Glutamatergic neuron (in vitro differentiated cells): Measurements from ENCODE around the gene CRIP1. TPM values are rescaled to one million over a fixed set of nuclear protein-coding genes. Genes with fewer than 3 reads are reported as not detected.

ENCODE experiments used
- DNase-seq: peaks from one replicate; pipeline ENCODE4 v3.0.0; 2022
- H3K27ac Mint-ChIP-seq: one replicate; pipeline ENCODE4 v1.8.0; 2020; ENCODE audit warnings: mild to moderate bottlenecking, mixed read lengths, inconsistent platforms; ENCODE audit not compliant: unreplicated experiment
- H3K27me3 Mint-ChIP-seq: one replicate; pipeline ENCODE4 v1.8.0; 2020; ENCODE audit warnings: mild to moderate bottlenecking, moderate library complexity, mixed read lengths, inconsistent platforms; ENCODE audit not compliant: unreplicated experiment
- H3K36me3 Mint-ChIP-seq: one replicate; pipeline ENCODE4 v1.8.0; 2020; ENCODE audit warnings: mild to moderate bottlenecking, mixed read lengths, inconsistent platforms; ENCODE audit not compliant: unreplicated experiment
- H3K4me1 Mint-ChIP-seq: one replicate; pipeline ENCODE4 v1.8.0; 2020; ENCODE audit warnings: mild to moderate bottlenecking, low read depth, mixed read lengths, inconsistent platforms; ENCODE audit not compliant: unreplicated experiment
- H3K4me3 Mint-ChIP-seq: one replicate; pipeline ENCODE4 v1.8.0; 2020; ENCODE audit warnings: mild to moderate bottlenecking, mixed read lengths, inconsistent platforms; ENCODE audit not compliant: unreplicated experiment
- H3K9me3 Mint-ChIP-seq: one replicate; pipeline ENCODE4 v1.8.0; 2020; ENCODE audit warnings: mild to moderate bottlenecking, moderate library complexity, mixed read lengths, inconsistent platforms; ENCODE audit not compliant: unreplicated experiment
- total RNA-seq: library from RNA; stranded (reverse); fragmentation: NEBNext Ultra II Directional; extraction: Animal tissue kit (Norgen Biotek cat#: 25700); gene quantifications from one replicate; pipeline ENCODE4 v1.2.1, GENCODE V29; 2021; ENCODE audit not compliant: unreplicated experiment
- TF ChIP-seq, protein P1 (sequence below): fragments of 200-600 bp; sonication (generic); IDR thresholded peaks from one replicate; pipeline ENCODE4 v1.5.0; 2021; ENCODE audit not compliant: partially characterized antibody, unreplicated experiment

Gene CRIP1
- total RNA-seq, 1 donor from 2014 or later, result 49.3 TPM

- Mint-ChIP-seq H3K27ac (no peak overlapping the region), H3K4me3 (no peak overlapping the region), H3K9me3 (peaks cover 11% of the 10 kb centered on the region), H3K36me3 (no peaks in the 10 kb centered on the region), H3K4me1 (no peaks in the 10 kb centered on the region), H3K27me3 (peaks cover 4% of the 10 kb centered on the region)
- DNase-seq, result no peak
- TF ChIP-seq, protein P1, sequence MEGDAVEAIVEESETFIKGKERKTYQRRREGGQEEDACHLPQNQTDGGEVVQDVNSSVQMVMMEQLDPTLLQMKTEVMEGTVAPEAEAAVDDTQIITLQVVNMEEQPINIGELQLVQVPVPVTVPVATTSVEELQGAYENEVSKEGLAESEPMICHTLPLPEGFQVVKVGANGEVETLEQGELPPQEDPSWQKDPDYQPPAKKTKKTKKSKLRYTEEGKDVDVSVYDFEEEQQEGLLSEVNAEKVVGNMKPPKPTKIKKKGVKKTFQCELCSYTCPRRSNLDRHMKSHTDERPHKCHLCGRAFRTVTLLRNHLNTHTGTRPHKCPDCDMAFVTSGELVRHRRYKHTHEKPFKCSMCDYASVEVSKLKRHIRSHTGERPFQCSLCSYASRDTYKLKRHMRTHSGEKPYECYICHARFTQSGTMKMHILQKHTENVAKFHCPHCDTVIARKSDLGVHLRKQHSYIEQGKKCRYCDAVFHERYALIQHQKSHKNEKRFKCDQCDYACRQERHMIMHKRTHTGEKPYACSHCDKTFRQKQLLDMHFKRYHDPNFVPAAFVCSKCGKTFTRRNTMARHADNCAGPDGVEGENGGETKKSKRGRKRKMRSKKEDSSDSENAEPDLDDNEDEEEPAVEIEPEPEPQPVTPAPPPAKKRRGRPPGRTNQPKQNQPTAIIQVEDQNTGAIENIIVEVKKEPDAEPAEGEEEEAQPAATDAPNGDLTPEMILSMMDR, result no peak
Observed at GRCh38 chr14:105460116-105460515, 26.6 kb upstream of the CRIP1 start.

GRCh38 chr14:105460616-105461015, 26.1 kb upstream of the CRIP1 start:
- TF ChIP-seq, protein P1, result no peak
- Mint-ChIP-seq H3K4me1 (no peaks in the 10 kb centered on the region), H3K9me3 (peaks cover 10% of the 10 kb centered on the region), H3K27ac (no peak overlapping the region), H3K4me3 (no peak overlapping the region), H3K36me3 (no peaks in the 10 kb centered on the region), H3K27me3 (peaks cover 1% of the 10 kb centered on the region)
- DNase-seq, result no peak

DNA sequence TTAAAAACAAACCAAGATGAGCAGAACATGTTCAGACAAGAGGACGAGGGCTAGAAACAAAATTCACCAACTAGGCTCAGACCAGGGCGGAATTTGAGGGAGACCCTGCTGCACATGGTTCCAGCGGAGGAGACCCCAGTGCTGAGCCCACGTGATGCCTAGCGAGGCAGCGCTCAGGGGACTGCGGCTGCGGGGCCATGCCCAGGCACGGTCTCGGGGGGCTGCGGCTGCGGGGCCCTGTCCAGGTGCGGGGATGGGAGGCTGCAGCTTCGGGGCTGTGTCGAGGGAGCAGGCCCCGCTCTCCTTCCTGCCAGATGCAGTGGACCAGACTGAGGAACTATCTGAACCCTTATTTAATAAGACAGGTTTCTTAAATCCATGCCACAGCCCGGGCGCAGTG, 24.8 kb upstream of the CRIP1 start:
- no peak overlapping the region for H3K4me3 Mint-ChIP-seq
- H3K4me1 Mint-ChIP-seq, result no peaks in the 10 kb centered on the region
- peaks cover 9% of the 10 kb centered on the region for H3K9me3 Mint-ChIP-seq
- H3K27me3 Mint-ChIP-seq, result peaks cover 1% of the 10 kb centered on the region
- no peak overlapping the region for H3K27ac Mint-ChIP-seq
- TF ChIP-seq, protein P1, result no peak
- H3K36me3 Mint-ChIP-seq, result no peaks in the 10 kb centered on the region
- no peak for DNase-seq

GRCh38 chr14:105464501-105464900, 22.2 kb upstream of the CRIP1 start:
- Mint-ChIP-seq H3K36me3 (no peaks in the 10 kb centered on the region), H3K9me3 (peaks cover 9% of the 10 kb centered on the region), H3K4me3 (no peak overlapping the region), H3K27me3 (peaks cover 1% of the 10 kb centered on the region), H3K27ac (no peak overlapping the region), H3K4me1 (no peaks in the 10 kb centered on the region)
- TF ChIP-seq, protein P1, result no peak
- no peak for DNase-seq

DNA sequence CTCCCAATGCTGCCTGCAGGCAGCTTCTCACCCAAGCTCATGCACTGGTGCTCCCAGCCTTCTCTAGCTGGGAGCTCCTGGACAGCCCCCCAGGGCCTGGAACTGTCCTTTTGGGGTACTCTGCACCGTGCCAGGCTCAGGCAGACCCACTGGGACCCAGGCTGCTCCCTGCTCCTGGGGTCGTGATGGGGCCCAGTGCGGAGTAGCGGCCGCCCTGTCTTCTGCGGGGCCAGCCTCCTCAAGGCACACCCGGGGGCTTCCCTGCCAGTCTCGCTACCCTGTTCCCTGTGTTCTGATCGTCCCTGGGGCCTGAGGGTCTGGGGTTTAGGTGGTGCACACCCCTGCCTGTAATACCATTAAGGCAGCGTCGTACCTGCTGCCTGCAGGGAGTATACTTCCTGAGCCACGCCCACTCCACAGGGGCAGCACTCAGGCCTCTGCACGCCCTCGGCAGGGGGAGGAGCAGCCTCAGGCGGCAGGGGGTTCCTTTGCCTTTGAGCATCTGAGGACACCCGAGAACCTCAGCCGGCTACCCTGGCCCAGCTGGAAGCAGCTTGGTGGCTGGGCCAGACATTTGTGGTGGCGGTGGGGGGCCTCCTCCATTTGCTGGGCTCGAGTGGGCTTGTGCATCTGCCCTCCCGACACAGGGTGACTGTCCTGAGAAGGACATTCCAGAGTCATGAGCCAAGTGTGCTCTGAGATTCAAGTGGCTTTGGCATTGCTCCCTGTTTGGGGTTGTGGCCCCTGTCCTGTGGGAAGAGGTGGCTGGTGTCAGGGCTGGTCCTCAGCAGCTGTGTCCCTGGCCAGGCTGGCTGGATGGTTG, 21.3 kb upstream of the CRIP1 start:
- Mint-ChIP-seq H3K36me3 (no peaks in the 10 kb centered on the region), H3K27me3 (peaks cover 1% of the 10 kb centered on the region), H3K27ac (no peak overlapping the region), H3K4me1 (no peaks in the 10 kb centered on the region), H3K4me3 (no peak overlapping the region), H3K9me3 (peaks cover 9% of the 10 kb centered on the region)
- DNase-seq, result no peak
- TF ChIP-seq, protein P1, result no peak
